Measurements from ENCODE around the gene CLEC10A. TPM values are rescaled to one million over a fixed set of nuclear protein-coding genes. Genes with fewer than 3 reads are reported as not detected.

The CLEC10A gene
- total and polyA plus RNA-seq, 2 experiments from 2014 or later: not detected

GRCh38 chr17:7046127-7046724 is 33.8 kb downstream of the CLEC10A start:
- H3K4me3 ChIP-seq: peak overlapping the region; percentile 65
- H3F3A ChIP-seq (replicated peaks; ENCODE audit: low read depth): peaks cover 11% of the 10 kb centered on the region; the same call in 1 of the 2 replicates

More at GRCh38 chr17:7046127-7046724, 33.8 kb downstream of the CLEC10A start:
- no peaks in the 10 kb centered on the region for H3K9me2 ChIP-seq (ENCODE audit: insufficient read depth)
- ATAC-seq: peak; percentile 8
- DNase-seq (ENCODE audit: low spot score): peak; percentile 72
- H3K27ac ChIP-seq (ENCODE audit: low read depth): no peak overlapping the region
- H3K27me3 ChIP-seq (ENCODE audit: insufficient read depth): peaks cover 64% of the 10 kb centered on the region
- Mint-ChIP-seq H3K27me3 (ENCODE audit: insufficient read depth, low read depth, poor library complexity) (peaks cover 49% of the 10 kb centered on the region), H3K9me3 (no peaks in the 10 kb centered on the region), H3K27ac (no peak overlapping the region), H3K36me3 (ENCODE audit: low read depth) (no peaks in the 10 kb centered on the region), H3K4me1 (peaks cover 26% of the 10 kb centered on the region), H3K4me3 (peak overlapping the region; percentile 72)
- peak overlapping the region; percentile 89 for H2AFZ ChIP-seq
- peaks cover 3% of the 10 kb centered on the region; the same call in 1 of the 2 replicates for H4K20me1 ChIP-seq (replicated peaks; ENCODE audit: insufficient read depth)
- peak overlapping the region; percentile 96 for H3K4me2 ChIP-seq
- H3K36me3 ChIP-seq (ENCODE audit: insufficient read depth): no peaks in the 10 kb centered on the region
- H3K4me1 ChIP-seq (ENCODE audit: insufficient read depth): peaks cover 15% of the 10 kb centered on the region; the same call in 1 of the 2 replicates
- H3K79me2 ChIP-seq (replicated peaks; ENCODE audit: insufficient read depth): no peaks in the 10 kb centered on the region
- TF ChIP-seq NANOG (IDR thresholded peaks at IDR 0.05; ENCODE audit: borderline replicate concordance): no peak
- no peak for TF ChIP-seq ZNF462 (CRISPR knock-in tag; IDR thresholded peaks at IDR 0.05)
- TF ChIP-seq CTCF (conservative IDR thresholded peaks at IDR 0.05; ENCODE audit: low read depth in 2 of 2): no peak
- TF ChIP-seq STAT1 (IDR thresholded peaks at IDR 0.05; ENCODE audit: unreplicated experiment): no peak
- TF ChIP-seq EZH2 (IDR thresholded peaks at IDR 0.05; ENCODE audit: low read depth, unreplicated experiment): no peak
- no peak for TF ChIP-seq REST (IDR thresholded peaks at IDR 0.05; ENCODE audit: unreplicated experiment)
- TF ChIP-seq ZNF114 (CRISPR knock-in tag; IDR thresholded peaks at IDR 0.05): no peak
- no peak for TF ChIP-seq ETS1 (IDR thresholded peaks at IDR 0.05)
- no peak for TF ChIP-seq EZH2phosphoT487 (IDR thresholded peaks at IDR 0.05; ENCODE audit: unreplicated experiment)
- no peak for TF ChIP-seq ZNF331 (CRISPR knock-in tag; IDR thresholded peaks at IDR 0.05; ENCODE audit: low read depth)
- no peak for TF ChIP-seq POLR2AphosphoS5 (IDR thresholded peaks at IDR 0.05; ENCODE audit: low read depth)
- no peak for TF ChIP-seq JUNB (IDR thresholded peaks at IDR 0.05; ENCODE audit: unreplicated experiment)
- no peak for TF ChIP-seq CREB1 (CRISPR knock-in tag; IDR thresholded peaks at IDR 0.05; ENCODE audit: low read depth)

Data from GM23338 (cell line).